ENCODE measurements around the gene RAI1.

Gene RAI1

GRCh38 chr17:17856386-17856785 lies 175.1 kb downstream of the RAI1 start:
- DNase-seq (ENCODE audit: low read depth in 4 of 4, low spot score in 1 of 4): no peak

- no peak for DNase-seq (ENCODE audit: low read depth in 4 of 4, low spot score in 1 of 4)
These were observed 176.2 kb downstream of the RAI1 start for GRCh38 chr17:17857496-17857895.

DNA sequence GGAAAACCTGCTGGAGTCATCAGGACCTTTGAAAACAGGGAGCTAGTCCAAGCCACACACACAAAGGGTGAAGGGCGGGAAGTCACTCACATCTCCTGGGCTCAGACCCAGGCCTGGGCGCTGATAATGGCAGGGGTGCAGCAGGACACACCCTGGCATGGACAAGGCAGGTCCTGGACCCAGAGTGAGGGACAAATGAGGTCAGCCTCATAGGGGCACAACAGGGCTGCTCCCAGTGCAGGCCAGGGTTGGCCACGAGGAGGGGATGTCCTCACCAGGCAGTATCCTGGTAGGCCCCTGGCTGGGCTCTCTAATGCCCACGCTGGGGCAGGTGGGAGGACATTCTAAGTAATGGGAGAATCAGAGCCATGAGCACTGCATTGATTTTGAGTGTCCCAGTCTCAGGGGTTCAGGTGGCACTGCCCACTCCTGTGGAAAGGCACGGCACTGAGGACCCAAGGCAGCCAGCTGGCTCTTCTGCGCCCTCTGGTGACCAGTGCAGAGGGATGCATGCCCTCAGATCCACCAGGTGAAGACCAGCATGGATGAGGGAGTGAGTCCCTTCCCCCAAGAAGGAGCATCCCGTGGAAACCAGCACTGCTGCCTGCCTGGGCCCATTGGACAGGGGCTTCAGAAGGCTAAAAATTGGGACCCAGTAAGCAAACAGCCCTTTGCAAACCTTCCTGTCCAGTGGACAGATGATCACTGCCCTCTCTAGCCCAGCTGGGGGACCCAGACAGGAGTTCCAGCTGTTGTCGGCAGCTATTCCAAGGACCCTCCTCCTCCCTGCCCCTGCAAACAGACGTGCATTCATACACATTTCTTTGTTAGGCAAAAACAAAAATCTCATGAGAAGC lies 178.9 kb downstream of the RAI1 start:
- peak in 3 of 4 experiments; percentile 49 to 56 (median 55) for DNase-seq (ENCODE audit: low read depth in 4 of 4, low spot score in 1 of 4)

GRCh38 chr17:17860766-17861107 lies 179.5 kb downstream of the RAI1 start:
- no peak for DNase-seq (ENCODE audit: low read depth in 4 of 4, low spot score in 1 of 4)
